Stimulated activated CD4-positive, alpha-beta T cell treated with anti-CD3 and anti-CD28 coated beads, Interleukin-15, amount 100 ng/mL, for 24 hours (primary cell): ENCODE measurements around the gene P2RX5.
"Not testable (repeated sequence)": the region's sequence is repeated elsewhere in the genome, so short reads cannot be mapped to it uniquely, and the experiment has no call there.

Experiments
- DNase-seq: peaks from one replicate; pipeline ENCODE4 v3.0.0-alpha.2; 2020

Gene P2RX5

GRCh38 chr17:3712811-3713463, 17.0 kb upstream of the P2RX5 start:
- DNase-seq: peak; percentile 67

- DNase-seq: peak; percentile 77
These were observed 15.0 kb upstream of the P2RX5 start for GRCh38 chr17:3710951-3711383.

GRCh38 chr17:3708366-3708765, 12.4 kb upstream of the P2RX5 start:
- no peak for DNase-seq

GRCh38 chr17:3705718-3705984, 9.7 kb upstream of the P2RX5 start:
- not testable (repeated sequence) for DNase-seq

GRCh38 chr17:3704931-3705717, 9.2 kb upstream of the P2RX5 start:
- no peak for DNase-seq

- not testable (repeated sequence) for DNase-seq
These were observed 6.1 kb upstream of the P2RX5 start for GRCh38 chr17:3702041-3702539.

GRCh38 chr17:3699951-3700350, 4.0 kb upstream of the P2RX5 start:
- DNase-seq: no peak

GRCh38 chr17:3698139-3698538, 2.2 kb upstream of the P2RX5 start:
- DNase-seq: no peak

- no peak for DNase-seq
These were observed 1.1 kb upstream of the P2RX5 start for GRCh38 chr17:3697103-3697476.

GRCh38 chr17:3695129-3695722, 729 bp downstream of the P2RX5 start:
- peak; percentile 29 for DNase-seq

- peak; percentile 58 for DNase-seq
These were observed 2.1 kb downstream of the P2RX5 start for GRCh38 chr17:3693829-3694231.

- DNase-seq: no peak
These were observed 2.8 kb downstream of the P2RX5 start for GRCh38 chr17:3693141-3693540.

GRCh38 chr17:3692346-3692745, 3.6 kb downstream of the P2RX5 start:
- DNase-seq: no peak

- DNase-seq: no peak
These were observed 4.3 kb downstream of the P2RX5 start for GRCh38 chr17:3691617-3692067.

GRCh38 chr17:3690094-3690715, 5.8 kb downstream of the P2RX5 start:
- no peak for DNase-seq

- no peak for DNase-seq
These were observed 6.5 kb downstream of the P2RX5 start for GRCh38 chr17:3689262-3690093.

- no peak for DNase-seq
These were observed 7.1 kb downstream of the P2RX5 start for GRCh38 chr17:3688852-3689261.

GRCh38 chr17:3688027-3688553, 7.9 kb downstream of the P2RX5 start:
- DNase-seq: no peak

- DNase-seq: no peak
These were observed 10.8 kb downstream of the P2RX5 start for GRCh38 chr17:3685174-3685573.

GRCh38 chr17:3683054-3683511, 12.9 kb downstream of the P2RX5 start:
- DNase-seq: peak; percentile 69

- DNase-seq: no peak
These were observed 13.9 kb downstream of the P2RX5 start for GRCh38 chr17:3682033-3682432.

GRCh38 chr17:3681565-3681964, 14.4 kb downstream of the P2RX5 start:
- no peak for DNase-seq
